HEK293 (cell line): ENCODE data around the gene CALR3.

ENCODE experiments used
- CTCF ChIA-PET: fragments of 350-600 bp; formaldehyde crosslinking; extraction: SDS; loops from one replicate; lab custom pipeline; 2021; ENCODE audit warnings: antibody characterized with exemption; lab: Yijun Ruan, JAX
- POLR2A ChIA-PET: fragments of 300-600 bp; formaldehyde crosslinking; extraction: SDS; loops from one replicate; lab custom pipeline; 2020; ENCODE audit warnings: antibody characterized with exemption, inconsistent platforms; lab: Yijun Ruan, JAX
- H3K27ac ChIP-seq: fragments of 200-500 bp; sonication (Bioruptor generic); 2 replicates; pipeline ENCODE4 v1.5.1; 2014; ENCODE audit warnings: low read depth, low read length, control low read depth, inconsistent platforms; ENCODE audit errors: extremely low read depth
- H3K36me3 ChIP-seq, 2 experiments: fragments of 200-500 bp in 1 of 2; sonication (Bioruptor generic) in 1 of 2; 1 replicate in 1 of 2; 2 replicates in 1 of 2; pipeline ENCODE4 v1.5.1; 2014 to 2017; ENCODE audit warnings: inconsistent platforms in 2 of 2, low read length in 2 of 2; ENCODE audit not compliant: control insufficient read depth in 2 of 2, insufficient read depth in 1 of 2
- H3K4me1 ChIP-seq: fragments of 200-500 bp; sonication (Bioruptor generic); 2 replicates; pipeline ENCODE4 v1.5.1; 2014; ENCODE audit warnings: mild to moderate bottlenecking, low read length, inconsistent platforms; ENCODE audit not compliant: control insufficient read depth, insufficient read depth
- H3K4me3 ChIP-seq: 2 replicates; pipeline ENCODE4 v1.5.1; 2011; ENCODE audit warnings: low read depth, mild to moderate bottlenecking, control low read depth, low read length, moderate library complexity
- H3K9me3 ChIP-seq: fragments of 200-500 bp; sonication (Bioruptor generic); 2 replicates; pipeline ENCODE4 v1.5.1; 2014; ENCODE audit warnings: low read depth, low read length, inconsistent platforms; ENCODE audit not compliant: control insufficient read depth, insufficient read depth
- BCL11B ChIP-seq: fragments of 450-650 bp; formaldehyde crosslinking; IDR thresholded peaks from 2 replicates; pipeline ENCODE4 v1.5.1; 2016; ENCODE audit warnings: low read depth, missing biosample characterization, missing genetic modification characterization
- EGR2 ChIP-seq: fragments of 450-650 bp; formaldehyde crosslinking; IDR thresholded peaks from 2 replicates; pipeline ENCODE4 v1.5.1; 2016; ENCODE audit warnings: low read depth, missing biosample characterization, missing genetic modification characterization
- GLIS1 ChIP-seq: fragments of 450-650 bp; formaldehyde crosslinking; IDR thresholded peaks from 2 replicates; pipeline ENCODE4 v1.5.1; 2016; ENCODE audit warnings: missing biosample characterization, missing genetic modification characterization
- GLIS2 ChIP-seq: fragments of 450-650 bp; formaldehyde crosslinking; IDR thresholded peaks from 2 replicates; pipeline ENCODE4 v1.5.1; 2016; ENCODE audit warnings: missing biosample characterization, missing genetic modification characterization
- IKZF3 ChIP-seq: fragments of 450-650 bp; IDR thresholded peaks from 2 replicates; pipeline ENCODE4 v1.5.0; 2018; ENCODE audit warnings: missing biosample characterization, mild to moderate bottlenecking, missing genetic modification characterization, moderate library complexity
- REST ChIP-seq: fragments of 450-650 bp; formaldehyde crosslinking; IDR thresholded peaks from 2 replicates; pipeline ENCODE4 v1.5.1; 2016; ENCODE audit warnings: missing biosample characterization, missing genetic modification characterization
- TCF7L2 ChIP-seq: IDR thresholded peaks from 2 replicates; pipeline ENCODE4 v1.6.1; 2011; ENCODE audit warnings: low read depth, mild to moderate bottlenecking, inconsistent platforms, low read length, moderate library complexity, borderline replicate concordance
- ZBTB17 ChIP-seq: fragments of 450-650 bp; formaldehyde crosslinking; IDR thresholded peaks from 2 replicates; pipeline ENCODE4 v1.5.1; 2016; ENCODE audit warnings: missing biosample characterization, missing genetic modification characterization
- ZBTB20 ChIP-seq: fragments of 450-650 bp; formaldehyde crosslinking; IDR thresholded peaks from 2 replicates; pipeline ENCODE4 v1.5.1; 2016; ENCODE audit warnings: missing biosample characterization, missing genetic modification characterization
- ZBTB6 ChIP-seq: fragments of 450-650 bp; formaldehyde crosslinking; IDR thresholded peaks from 2 replicates; pipeline ENCODE4 v1.5.1; 2017; ENCODE audit warnings: missing biosample characterization, missing genetic modification characterization
- ZFHX2 ChIP-seq: fragments of 450-650 bp; formaldehyde crosslinking; conservative IDR thresholded peaks from 2 replicates; pipeline ENCODE4 v1.5.1; 2016; ENCODE audit warnings: missing biosample characterization, missing genetic modification characterization
- ZIC2 ChIP-seq: fragments of 450-650 bp; formaldehyde crosslinking; IDR thresholded peaks from 2 replicates; pipeline ENCODE4 v1.5.1; 2016; ENCODE audit warnings: missing biosample characterization, missing genetic modification characterization
- ZNF223 ChIP-seq: fragments of 450-650 bp; formaldehyde crosslinking; IDR thresholded peaks from 2 replicates; pipeline ENCODE4 v1.5.1; 2016; ENCODE audit warnings: missing biosample characterization, missing genetic modification characterization
- ZNF394 ChIP-seq: fragments of 450-650 bp; formaldehyde crosslinking; IDR thresholded peaks from 2 replicates; pipeline ENCODE4 v1.5.1; 2016; ENCODE audit warnings: missing biosample characterization, missing genetic modification characterization, mild to moderate bottlenecking, moderate library complexity, borderline replicate concordance
- ZNF521 ChIP-seq: fragments of 450-650 bp; formaldehyde crosslinking; IDR thresholded peaks from 2 replicates; pipeline ENCODE4 v1.5.1; 2017; ENCODE audit warnings: missing biosample characterization, mild to moderate bottlenecking, missing genetic modification characterization
- ZNF660 ChIP-seq: fragments of 450-650 bp; IDR thresholded peaks from 2 replicates; pipeline ENCODE4 v1.5.1; 2018; ENCODE audit warnings: missing biosample characterization, mild to moderate bottlenecking, missing genetic modification characterization
- ZNF707 ChIP-seq: fragments of 450-650 bp; formaldehyde crosslinking; IDR thresholded peaks from 2 replicates; pipeline ENCODE4 v1.5.1; 2016; ENCODE audit warnings: missing biosample characterization, missing genetic modification characterization
- ZSCAN30 ChIP-seq: fragments of 450-650 bp; IDR thresholded peaks from 2 replicates; pipeline ENCODE4 v1.5.1; 2018; ENCODE audit warnings: missing biosample characterization, mild to moderate bottlenecking, missing genetic modification characterization, moderate library complexity
- TF ChIP-seq, protein P1 (sequence below): fragments of 450-650 bp; formaldehyde crosslinking; IDR thresholded peaks from 2 replicates; pipeline ENCODE4 v1.5.1; 2017; ENCODE audit warnings: missing biosample characterization, missing genetic modification characterization
- TF ChIP-seq, protein P2 (sequence below): fragments of 450-650 bp; formaldehyde crosslinking; IDR thresholded peaks from 2 replicates; pipeline ENCODE4 v1.5.1; 2016; ENCODE audit warnings: missing biosample characterization, missing genetic modification characterization
- TF ChIP-seq, protein P3 (sequence below): fragments of 450-650 bp; formaldehyde crosslinking; IDR thresholded peaks from 2 replicates; pipeline ENCODE4 v1.5.1; 2016; ENCODE audit warnings: missing biosample characterization, missing genetic modification characterization, low read depth
- TF ChIP-seq, protein P4 (sequence below): fragments of 450-650 bp; formaldehyde crosslinking; IDR thresholded peaks from 2 replicates; pipeline ENCODE4 v1.5.1; 2016; ENCODE audit warnings: missing biosample characterization, missing genetic modification characterization

CALR3 gene

GRCh38 chr19:16458391-16459341, 37.3 kb downstream of the CALR3 start (continued):
- 0 out of 2 replicates have a peak, but pooled peaks have one; percentile 39 for TF ChIP-seq ZBTB17
- TF ChIP-seq EGR2 (tag by site-specific recombination) = peak; percentile 49
- TF ChIP-seq, protein P1, sequence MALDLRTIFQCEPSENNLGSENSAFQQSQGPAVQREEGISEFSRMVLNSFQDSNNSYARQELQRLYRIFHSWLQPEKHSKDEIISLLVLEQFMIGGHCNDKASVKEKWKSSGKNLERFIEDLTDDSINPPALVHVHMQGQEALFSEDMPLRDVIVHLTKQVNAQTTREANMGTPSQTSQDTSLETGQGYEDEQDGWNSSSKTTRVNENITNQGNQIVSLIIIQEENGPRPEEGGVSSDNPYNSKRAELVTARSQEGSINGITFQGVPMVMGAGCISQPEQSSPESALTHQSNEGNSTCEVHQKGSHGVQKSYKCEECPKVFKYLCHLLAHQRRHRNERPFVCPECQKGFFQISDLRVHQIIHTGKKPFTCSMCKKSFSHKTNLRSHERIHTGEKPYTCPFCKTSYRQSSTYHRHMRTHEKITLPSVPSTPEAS (tag by site-specific recombination) = peak; percentile 50
- TF ChIP-seq, protein P2, sequence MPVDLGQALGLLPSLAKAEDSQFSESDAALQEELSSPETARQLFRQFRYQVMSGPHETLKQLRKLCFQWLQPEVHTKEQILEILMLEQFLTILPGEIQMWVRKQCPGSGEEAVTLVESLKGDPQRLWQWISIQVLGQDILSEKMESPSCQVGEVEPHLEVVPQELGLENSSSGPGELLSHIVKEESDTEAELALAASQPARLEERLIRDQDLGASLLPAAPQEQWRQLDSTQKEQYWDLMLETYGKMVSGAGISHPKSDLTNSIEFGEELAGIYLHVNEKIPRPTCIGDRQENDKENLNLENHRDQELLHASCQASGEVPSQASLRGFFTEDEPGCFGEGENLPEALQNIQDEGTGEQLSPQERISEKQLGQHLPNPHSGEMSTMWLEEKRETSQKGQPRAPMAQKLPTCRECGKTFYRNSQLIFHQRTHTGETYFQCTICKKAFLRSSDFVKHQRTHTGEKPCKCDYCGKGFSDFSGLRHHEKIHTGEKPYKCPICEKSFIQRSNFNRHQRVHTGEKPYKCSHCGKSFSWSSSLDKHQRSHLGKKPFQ = peak; percentile 59; the same call in 1 of the 2 replicates
- TF ChIP-seq, protein P3, sequence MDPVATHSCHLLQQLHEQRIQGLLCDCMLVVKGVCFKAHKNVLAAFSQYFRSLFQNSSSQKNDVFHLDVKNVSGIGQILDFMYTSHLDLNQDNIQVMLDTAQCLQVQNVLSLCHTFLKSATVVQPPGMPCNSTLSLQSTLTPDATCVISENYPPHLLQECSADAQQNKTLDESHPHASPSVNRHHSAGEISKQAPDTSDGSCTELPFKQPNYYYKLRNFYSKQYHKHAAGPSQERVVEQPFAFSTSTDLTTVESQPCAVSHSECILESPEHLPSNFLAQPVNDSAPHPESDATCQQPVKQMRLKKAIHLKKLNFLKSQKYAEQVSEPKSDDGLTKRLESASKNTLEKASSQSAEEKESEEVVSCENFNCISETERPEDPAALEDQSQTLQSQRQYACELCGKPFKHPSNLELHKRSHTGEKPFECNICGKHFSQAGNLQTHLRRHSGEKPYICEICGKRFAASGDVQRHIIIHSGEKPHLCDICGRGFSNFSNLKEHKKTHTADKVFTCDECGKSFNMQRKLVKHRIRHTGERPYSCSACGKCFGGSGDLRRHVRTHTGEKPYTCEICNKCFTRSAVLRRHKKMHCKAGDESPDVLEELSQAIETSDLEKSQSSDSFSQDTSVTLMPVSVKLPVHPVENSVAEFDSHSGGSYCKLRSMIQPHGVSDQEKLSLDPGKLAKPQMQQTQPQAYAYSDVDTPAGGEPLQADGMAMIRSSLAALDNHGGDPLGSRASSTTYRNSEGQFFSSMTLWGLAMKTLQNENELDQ (tag by site-specific recombination) = no peak
- no peak for TF ChIP-seq BCL11B (tag by site-specific recombination)
- no peak for TF ChIP-seq ZNF660 (tag by site-specific recombination)
- no peak for TF ChIP-seq ZBTB20
- TF ChIP-seq TCF7L2 = no peak
- TF ChIP-seq REST (tag by site-specific recombination) = no peak
- TF ChIP-seq ZFHX2 (tag by site-specific recombination) = peak; percentile 61

DNA sequence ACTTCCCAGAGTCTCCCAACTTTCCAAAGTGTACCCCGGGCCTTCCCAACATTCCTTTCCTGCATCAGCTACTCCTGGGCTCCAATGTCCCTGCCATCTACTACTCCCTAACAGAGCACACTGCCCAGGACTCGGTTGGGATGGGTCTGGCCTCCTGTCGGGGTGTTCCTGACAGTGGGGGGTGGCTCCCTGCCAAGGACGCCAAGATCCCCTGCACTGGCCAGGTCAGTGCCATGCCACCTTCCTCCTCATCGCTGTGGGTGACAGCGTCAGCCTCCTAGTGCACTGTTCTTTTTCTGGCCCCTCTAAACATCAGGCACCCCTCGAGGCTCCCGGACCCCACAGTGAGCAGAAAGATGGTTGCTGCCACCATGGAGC, 38.0 kb downstream of the CALR3 start:
- CTCF ChIA-PET = no interaction called here
- POLR2A ChIA-PET = interaction anchor here (1.3 kb wide), 1 partner anchor 10 kb away, joined by 4 read pairs; no protein-coding TSS in a partner anchor
- Histone ChIP-seq H3K9me3 (no peaks in the 10 kb centered on the region), H3K4me3 (no peak overlapping the region), H3K27ac (no peak overlapping the region), H3K4me1 (peaks cover 7% of the 10 kb centered on the region), H3K36me3 (peaks cover 0 to 3% of the 10 kb centered on the region in 2 experiments; a peak in 2 of 3 replicates)
- TF ChIP-seq GLIS2 (tag by site-specific recombination) = peak; percentile 64; the same call in 1 of the 2 replicates
- TF ChIP-seq ZIC2 (tag by site-specific recombination) = peak; percentile 76
- TF ChIP-seq ZSCAN30 (tag by site-specific recombination) = no peak
- no peak for TF ChIP-seq ZNF223 (tag by site-specific recombination)
- TF ChIP-seq, protein P4, sequence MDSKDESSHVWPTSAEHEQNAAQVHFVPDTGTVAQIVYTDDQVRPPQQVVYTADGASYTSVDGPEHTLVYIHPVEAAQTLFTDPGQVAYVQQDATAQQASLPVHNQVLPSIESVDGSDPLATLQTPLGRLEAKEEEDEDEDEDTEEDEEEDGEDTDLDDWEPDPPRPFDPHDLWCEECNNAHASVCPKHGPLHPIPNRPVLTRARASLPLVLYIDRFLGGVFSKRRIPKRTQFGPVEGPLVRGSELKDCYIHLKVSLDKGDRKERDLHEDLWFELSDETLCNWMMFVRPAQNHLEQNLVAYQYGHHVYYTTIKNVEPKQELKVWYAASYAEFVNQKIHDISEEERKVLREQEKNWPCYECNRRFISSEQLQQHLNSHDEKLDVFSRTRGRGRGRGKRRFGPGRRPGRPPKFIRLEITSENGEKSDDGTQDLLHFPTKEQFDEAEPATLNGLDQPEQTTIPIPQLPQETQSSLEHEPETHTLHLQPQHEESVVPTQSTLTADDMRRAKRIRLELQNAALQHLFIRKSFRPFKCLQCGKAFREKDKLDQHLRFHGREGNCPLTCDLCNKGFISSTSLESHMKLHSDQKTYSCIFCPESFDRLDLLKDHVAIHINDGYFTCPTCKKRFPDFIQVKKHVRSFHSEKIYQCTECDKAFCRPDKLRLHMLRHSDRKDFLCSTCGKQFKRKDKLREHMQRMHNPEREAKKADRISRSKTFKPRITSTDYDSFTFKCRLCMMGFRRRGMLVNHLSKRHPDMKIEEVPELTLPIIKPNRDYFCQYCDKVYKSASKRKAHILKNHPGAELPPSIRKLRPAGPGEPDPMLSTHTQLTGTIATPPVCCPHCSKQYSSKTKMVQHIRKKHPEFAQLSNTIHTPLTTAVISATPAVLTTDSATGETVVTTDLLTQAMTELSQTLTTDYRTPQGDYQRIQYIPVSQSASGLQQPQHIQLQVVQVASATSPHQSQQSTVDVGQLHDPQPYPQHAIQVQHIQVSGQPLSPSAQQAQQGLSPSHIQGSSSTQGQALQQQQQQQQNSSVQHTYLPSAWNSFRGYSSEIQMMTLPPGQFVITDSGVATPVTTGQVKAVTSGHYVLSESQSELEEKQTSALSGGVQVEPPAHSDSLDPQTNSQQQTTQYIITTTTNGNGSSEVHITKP (tag by site-specific recombination) = peak; percentile 91
- TF ChIP-seq ZNF707 = no peak
- no peak for TF ChIP-seq ZBTB6
- TF ChIP-seq ZNF394 = 0 out of 2 replicates have a peak, but pooled peaks have one; percentile 4
- TF ChIP-seq IKZF3 (tag by site-specific recombination) = peak; percentile 47; the same call in 1 of the 2 replicates
- TF ChIP-seq ZNF521 (tag by site-specific recombination) = no peak
- peak; percentile 90 for TF ChIP-seq GLIS1 (tag by site-specific recombination)
